Measurements from ENCODE around the gene COQ8A.

DNA sequence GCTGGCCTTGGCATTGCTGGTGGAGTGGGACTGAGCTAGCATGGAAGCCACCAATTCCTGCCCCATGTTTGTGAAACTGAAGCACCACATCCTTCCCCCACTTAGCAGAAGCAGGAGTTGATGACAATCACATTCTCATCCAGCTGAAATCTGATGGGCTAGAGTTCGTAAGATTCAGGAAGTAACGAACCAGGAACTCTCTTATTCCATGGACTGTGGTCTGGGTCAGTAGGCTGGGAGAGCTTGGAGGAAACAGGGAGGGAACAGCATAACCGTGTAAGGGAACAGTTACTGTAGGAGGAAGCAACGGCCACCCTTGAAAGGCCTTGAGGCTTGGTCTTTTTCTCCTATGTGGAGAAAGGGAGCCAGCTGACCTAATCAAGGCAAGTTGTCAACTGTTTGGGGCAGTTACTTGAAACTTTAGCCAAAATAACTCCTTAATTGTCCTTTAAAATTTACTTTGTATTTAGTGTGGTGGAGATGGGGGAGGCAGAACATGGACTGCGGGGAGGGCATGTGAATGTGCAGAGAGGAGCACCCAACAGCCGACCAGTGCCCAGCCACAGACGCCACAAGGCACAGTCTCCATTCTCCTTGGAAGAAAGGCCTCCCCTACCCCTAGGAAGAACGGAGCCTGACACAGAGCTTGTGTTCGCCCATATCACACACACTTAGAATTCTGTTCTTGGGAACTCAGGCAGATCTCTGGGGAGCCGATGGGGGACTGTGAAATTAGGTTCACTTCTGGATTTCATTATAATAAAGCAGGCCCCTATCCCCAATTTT lies 2.0 kb upstream of the COQ8A start:
- TF ChIP-seq, protein P1, sequence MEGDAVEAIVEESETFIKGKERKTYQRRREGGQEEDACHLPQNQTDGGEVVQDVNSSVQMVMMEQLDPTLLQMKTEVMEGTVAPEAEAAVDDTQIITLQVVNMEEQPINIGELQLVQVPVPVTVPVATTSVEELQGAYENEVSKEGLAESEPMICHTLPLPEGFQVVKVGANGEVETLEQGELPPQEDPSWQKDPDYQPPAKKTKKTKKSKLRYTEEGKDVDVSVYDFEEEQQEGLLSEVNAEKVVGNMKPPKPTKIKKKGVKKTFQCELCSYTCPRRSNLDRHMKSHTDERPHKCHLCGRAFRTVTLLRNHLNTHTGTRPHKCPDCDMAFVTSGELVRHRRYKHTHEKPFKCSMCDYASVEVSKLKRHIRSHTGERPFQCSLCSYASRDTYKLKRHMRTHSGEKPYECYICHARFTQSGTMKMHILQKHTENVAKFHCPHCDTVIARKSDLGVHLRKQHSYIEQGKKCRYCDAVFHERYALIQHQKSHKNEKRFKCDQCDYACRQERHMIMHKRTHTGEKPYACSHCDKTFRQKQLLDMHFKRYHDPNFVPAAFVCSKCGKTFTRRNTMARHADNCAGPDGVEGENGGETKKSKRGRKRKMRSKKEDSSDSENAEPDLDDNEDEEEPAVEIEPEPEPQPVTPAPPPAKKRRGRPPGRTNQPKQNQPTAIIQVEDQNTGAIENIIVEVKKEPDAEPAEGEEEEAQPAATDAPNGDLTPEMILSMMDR (IDR thresholded peaks at IDR 0.05; ENCODE audit: low read depth, low read length, poor library complexity, severe bottlenecking) = no peak
- no peak for TF ChIP-seq EZH2phosphoT487 (IDR thresholded peaks at IDR 0.05; ENCODE audit: borderline replicate concordance, low read length)

All from DOHH2 (cell line).